HG02623 (cell line): Measurements from ENCODE around the gene RAD51B.

Experiments used
- ATAC-seq: cut with Tn5 transposase; IDR thresholded peaks from one replicate; pipeline ENCODE4 v1.9.1; 2021; ENCODE audit warnings: moderate library complexity; ENCODE audit not compliant: unreplicated experiment

RAD51B gene

GRCh38 chr14:68718023-68718990 lies 898.7 kb downstream of the RAD51B start:
- no peak for ATAC-seq

- ATAC-seq, result no peak
Measured at GRCh38 chr14:68719634-68720384, 900.2 kb downstream of the RAD51B start.

DNA sequence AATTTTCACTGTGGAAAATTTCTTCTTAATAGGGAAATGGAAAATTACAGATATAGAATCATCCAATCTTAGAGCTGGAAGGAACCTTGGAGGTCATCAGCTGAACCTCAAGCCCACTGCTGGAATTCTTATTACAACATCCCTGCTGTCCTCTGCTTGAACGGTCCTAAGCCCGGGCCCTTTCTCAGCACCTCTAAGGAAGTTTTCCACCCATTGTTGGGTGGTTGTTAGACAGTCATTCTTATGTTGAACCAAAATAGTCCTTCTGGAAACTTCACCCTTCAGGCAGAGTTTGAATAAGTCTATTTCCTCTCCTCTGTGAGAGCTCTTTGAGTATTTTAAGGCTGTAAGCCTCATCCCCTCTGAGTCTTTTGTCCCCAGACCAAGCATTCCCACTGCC lies 902.6 kb downstream of the RAD51B start:
- ATAC-seq, result no peak

- ATAC-seq, result no peak
Measured at GRCh38 chr14:68722968-68723566, 903.5 kb downstream of the RAD51B start.

- no peak for ATAC-seq
Measured at GRCh38 chr14:68723808-68724268, 904.3 kb downstream of the RAD51B start.

GRCh38 chr14:68724914-68725313 lies 905.3 kb downstream of the RAD51B start:
- no peak for ATAC-seq

DNA sequence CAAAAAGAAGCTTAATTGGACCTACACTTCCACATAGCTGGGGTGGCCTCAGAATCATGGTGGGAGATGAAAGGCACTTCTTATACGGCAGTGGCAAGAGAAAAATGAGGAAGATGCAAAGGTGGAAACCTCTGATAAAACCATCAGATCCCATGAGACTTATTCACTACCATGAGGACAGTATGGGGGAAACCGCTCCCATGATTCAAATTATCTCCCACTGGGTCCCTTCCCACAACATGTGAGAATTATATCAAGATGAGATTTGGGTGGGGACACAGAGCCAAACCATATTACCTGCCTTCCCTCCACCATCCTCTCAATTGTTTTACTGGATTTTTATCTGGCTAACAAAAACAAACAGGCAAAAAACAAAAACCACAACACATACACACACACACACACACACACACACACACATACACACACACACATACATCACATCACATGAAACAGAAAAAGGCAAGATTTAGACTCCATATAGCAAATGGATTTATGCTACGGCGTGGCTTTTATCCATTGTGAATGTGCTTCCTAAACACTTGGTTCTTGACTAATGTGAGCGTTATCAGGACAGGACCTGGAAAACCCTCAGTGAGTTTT lies 906.6 kb downstream of the RAD51B start:
- ATAC-seq, result no peak

GRCh38 chr14:68727315-68728047 lies 907.9 kb downstream of the RAD51B start:
- ATAC-seq, result no peak

GRCh38 chr14:68728342-68729106 lies 908.9 kb downstream of the RAD51B start:
- no peak for ATAC-seq

DNA sequence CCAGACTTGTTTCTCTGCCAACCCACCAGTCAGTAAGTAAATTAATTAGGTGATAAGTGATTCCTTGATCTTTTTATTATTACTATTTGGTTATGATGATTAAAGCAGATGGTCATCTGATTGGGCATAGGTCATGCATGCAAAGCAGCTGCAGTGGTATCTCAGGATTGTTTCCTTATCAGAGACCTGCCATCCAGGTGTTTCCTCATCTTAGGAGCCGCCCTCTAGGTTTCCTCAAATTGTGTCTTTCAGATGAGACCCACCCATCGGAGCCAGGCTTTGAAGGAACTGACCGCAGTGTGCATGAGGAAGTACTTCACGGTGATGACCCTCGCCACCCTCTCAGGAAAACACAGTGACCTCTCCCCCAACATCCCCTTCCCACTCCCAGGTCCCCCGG lies 910.0 kb downstream of the RAD51B start:
- no peak for ATAC-seq

GRCh38 chr14:68730348-68730747 lies 910.8 kb downstream of the RAD51B start:
- ATAC-seq, result no peak

DNA sequence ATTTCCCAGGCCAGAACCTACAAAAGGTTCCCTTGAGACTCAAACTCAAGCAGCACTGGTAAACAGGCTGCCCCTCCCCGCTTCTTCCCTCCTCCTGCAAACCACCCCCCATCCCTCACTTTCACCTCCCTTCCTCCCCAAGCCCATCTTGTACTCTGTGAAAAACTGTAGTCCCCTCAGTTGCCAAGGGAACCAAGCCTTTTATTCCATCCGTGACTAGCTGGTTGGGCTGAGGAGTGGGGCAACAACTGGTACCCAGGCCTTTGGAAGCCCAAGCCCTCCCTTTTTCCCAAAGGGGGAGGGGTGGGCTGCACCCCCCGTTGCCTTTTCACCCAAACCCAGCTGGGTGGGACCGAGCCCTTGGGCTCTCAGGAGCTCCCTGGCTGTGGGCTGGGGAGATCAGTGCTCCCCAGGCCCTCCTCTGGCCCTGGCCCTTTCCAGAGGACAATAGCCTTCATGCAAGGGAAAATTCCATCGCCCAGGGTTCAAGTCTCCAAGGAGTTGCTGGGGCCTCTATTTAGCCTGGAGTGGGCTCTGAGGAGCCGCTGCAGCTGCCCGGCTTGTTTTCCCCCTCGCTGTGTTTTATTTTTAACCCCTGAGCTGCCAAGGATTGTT lies 911.3 kb downstream of the RAD51B start:
- ATAC-seq, result no peak

GRCh38 chr14:68733086-68733914 lies 913.7 kb downstream of the RAD51B start:
- ATAC-seq, result no peak

DNA sequence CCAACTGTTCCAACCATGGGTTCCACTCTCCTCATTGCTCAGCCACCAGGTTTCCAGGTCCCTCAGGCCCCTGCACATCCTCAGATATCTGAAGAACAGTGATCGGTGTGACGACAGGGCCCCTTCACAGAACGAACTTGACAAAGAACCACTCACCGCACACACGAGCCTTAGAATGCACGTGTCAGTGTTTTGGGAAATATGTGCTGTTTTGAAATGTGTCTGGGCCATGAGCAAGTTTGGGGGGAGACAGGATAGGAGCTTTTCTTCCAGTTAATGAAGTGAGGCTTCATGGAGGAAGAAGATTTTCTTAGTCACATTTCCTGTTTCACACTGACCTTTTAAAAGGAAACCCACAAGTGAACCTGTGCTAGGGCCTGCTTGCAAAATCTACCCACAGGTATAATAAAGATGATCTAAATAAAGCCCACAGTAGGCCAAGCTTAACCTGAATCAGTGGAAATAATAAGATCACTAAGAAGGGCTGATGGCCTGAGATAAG lies 914.7 kb downstream of the RAD51B start:
- no peak for ATAC-seq

DNA sequence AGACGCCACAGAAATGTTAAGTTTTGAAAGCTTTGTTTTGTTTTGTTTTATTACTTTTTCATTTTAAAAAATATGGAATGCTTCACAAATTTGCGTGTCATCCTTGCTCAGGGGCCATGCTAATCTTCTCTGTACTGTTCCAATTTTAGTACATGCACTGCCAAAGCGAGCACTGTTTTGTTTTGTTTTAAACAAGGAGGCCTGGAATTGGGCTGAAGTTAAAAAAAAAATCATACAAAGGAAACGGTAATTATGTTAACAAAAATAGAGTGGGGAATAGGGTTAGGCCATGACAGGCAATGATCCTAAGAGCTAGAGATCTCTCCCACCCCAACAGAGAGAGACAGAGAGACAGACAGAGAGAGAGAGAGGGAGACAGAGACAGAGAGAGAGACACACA lies 916.3 kb downstream of the RAD51B start:
- ATAC-seq, result no peak

DNA sequence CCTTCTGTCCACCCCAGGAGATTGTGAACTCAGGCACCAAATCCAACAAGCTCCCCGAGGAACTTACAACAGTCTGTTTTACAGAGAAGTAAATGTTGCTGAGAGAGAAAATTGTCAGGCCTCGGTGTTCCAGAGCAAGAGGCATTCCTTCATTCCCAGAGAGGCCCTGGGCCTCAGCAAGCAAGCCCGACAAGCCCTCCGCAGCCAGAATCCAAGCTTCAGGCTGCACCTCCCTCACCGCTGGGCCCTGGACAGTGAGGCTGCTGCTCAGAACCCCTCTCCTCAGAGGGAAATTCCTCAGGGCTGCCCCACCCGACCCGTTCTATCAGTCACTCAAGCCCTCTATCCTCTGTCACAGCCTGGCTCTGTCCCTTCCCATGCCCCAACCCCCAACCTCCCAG lies 916.9 kb downstream of the RAD51B start:
- ATAC-seq, result no peak

- ATAC-seq, result no peak
Measured at GRCh38 chr14:68737086-68737485, 917.5 kb downstream of the RAD51B start.

- ATAC-seq, result no peak
Measured at GRCh38 chr14:68738559-68738958, 919.0 kb downstream of the RAD51B start.
